Cardiac fibroblast (primary cell): ENCODE measurements around the gene DIP2C.
"Not testable (repeated sequence)": the region's sequence is repeated elsewhere in the genome, so short reads cannot be mapped to it uniquely, and the experiment has no call there.

Experiments used
- DNase-seq, 2 donors: peaks; one replicate each; pipeline versions ENCODE4 v3.0.0 to v3.0.0-alpha.2; 2010; ENCODE audit warnings: low read depth in 2 of 2
- H3K4me3 ChIP-seq, 2 donors: replicated peaks in 1 of 2; 1 replicate in 1 of 2; 2 replicates in 1 of 2; pipeline ENCODE4 v1.5.1; 2011; ENCODE audit warnings: low read depth in 2 of 2, low read length in 2 of 2, mild to moderate bottlenecking in 2 of 2, moderate library complexity in 1 of 2
- CTCF ChIP-seq: IDR thresholded peaks from one replicate; pipeline ENCODE4 v1.5.1; 2011; ENCODE audit warnings: low read depth, mild to moderate bottlenecking, low read length, inconsistent platforms

Gene DIP2C

GRCh38 chr10:649798-650440 lies 39.5 kb downstream of the DIP2C start:
- no peak overlapping the region for H3K4me3 ChIP-seq
- TF ChIP-seq CTCF = no peak
- no peak for DNase-seq

GRCh38 chr10:649445-649797 lies 40.0 kb downstream of the DIP2C start:
- no peak for DNase-seq
- TF ChIP-seq CTCF = no peak
- H3K4me3 ChIP-seq = no peak overlapping the region

GRCh38 chr10:647019-647418 lies 42.4 kb downstream of the DIP2C start:
- H3K4me3 ChIP-seq, DNase-seq: not testable (repeated sequence)

DNA sequence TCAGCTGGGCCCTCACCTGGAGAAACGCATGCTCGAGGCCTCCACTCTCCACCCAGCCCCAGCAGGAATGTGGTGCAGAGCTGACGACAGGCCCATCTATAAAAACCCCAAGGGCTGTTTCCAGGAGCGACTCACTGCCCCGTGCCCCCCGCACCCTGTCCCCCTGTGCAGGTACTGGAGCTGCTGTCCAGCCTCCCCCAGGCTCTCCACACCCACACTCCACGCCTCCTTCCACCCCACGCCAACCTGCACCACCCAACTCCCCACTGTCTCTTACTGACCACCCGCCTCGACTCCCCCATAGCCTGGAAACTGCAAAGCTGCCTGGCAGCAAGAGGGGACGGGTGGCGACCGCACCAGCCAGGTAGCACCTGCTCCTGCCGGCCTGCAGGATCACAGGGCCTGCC lies 43.3 kb downstream of the DIP2C start:
- no peak overlapping the region for H3K4me3 ChIP-seq
- DNase-seq = no peak
- no peak for TF ChIP-seq CTCF

- DNase-seq = no peak
- no peak overlapping the region for H3K4me3 ChIP-seq
- TF ChIP-seq CTCF = no peak
Observed at GRCh38 chr10:644943-645334, 44.5 kb downstream of the DIP2C start.

- TF ChIP-seq CTCF = no peak
- no peak overlapping the region for H3K4me3 ChIP-seq
- DNase-seq = no peak
Observed at GRCh38 chr10:644076-644942, 45.2 kb downstream of the DIP2C start.

DNA sequence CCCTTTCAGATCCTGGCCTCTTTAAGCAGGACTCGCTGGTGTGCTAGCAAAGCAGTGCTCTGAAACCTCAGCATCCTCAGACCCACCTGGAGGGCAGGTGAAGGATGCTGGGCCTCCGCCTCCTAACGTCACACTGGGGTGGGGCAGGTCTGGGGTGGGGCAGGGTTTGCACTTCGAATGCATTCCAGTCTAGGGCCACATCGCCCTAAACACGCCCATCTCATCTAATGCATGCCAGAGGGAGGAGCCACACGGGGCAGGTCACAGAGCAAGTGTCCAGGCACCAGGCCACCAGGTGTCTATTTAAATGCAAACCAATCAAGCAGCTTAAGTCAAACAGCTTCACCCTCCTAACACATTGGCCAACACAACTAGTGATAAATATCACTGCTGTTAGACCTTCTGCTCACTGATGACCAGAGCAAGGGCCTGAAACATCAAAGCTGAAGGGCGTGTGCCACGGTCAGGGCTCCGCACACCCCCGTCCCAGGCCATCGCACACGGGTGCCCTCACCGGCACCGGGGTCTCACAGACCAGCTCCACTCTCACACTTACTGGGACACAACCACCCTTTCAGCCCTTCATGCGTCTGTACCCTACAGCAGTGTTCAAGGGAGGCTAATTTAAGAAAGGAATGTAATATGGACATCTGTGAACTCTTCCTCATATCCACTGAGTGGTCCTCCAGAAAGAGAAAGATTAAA lies 47.1 kb downstream of the DIP2C start:
- no peak overlapping the region for H3K4me3 ChIP-seq
- TF ChIP-seq CTCF = no peak
- DNase-seq = no peak
